HG03060 (cell line): ENCODE results near the gene CDK17.
"Not testable (repeated sequence)": the region's sequence is repeated elsewhere in the genome, so short reads cannot be mapped to it uniquely, and the experiment has no call there.

ENCODE experiments used
- ATAC-seq: cut with Tn5 transposase; IDR thresholded peaks from one replicate; pipeline ENCODE4 v1.9.1; 2021; ENCODE audit warnings: low read depth, moderate number of reproducible peaks; ENCODE audit not compliant: unreplicated experiment

The CDK17 gene

DNA sequence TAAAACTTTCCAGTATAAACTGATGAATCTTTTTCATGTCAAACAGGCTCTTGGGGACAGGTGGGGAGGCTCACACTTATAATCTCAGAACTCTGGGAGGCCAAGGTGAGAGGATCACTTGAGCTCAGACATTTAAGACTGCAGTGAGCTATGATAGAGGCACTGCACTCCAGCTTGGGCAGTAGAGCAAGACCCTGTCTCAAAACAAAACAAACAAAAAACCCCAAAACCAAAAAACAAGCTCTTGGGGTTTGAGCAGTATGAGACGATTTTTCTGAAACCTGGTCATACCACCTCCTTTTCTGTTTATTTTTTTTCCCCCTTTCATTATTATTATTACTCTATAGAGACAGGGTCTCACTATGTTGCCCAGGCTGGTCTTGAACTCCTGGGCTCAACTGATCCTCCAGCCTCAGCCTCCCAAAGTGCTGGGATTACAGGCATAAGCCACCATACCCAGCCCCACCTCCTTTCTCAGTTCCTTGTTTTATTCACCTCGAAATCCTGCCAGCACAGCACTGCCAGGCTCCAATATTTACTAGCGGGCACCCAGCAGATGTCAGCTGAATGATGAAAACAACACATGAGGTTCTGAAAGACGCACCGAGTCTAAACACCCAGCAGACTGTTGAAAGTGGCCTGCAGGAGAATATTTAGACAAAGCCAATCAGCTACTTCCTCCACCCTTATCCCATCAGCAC lies 19.5 kb upstream of the CDK17 start:
- peak; percentile 38 for ATAC-seq

DNA sequence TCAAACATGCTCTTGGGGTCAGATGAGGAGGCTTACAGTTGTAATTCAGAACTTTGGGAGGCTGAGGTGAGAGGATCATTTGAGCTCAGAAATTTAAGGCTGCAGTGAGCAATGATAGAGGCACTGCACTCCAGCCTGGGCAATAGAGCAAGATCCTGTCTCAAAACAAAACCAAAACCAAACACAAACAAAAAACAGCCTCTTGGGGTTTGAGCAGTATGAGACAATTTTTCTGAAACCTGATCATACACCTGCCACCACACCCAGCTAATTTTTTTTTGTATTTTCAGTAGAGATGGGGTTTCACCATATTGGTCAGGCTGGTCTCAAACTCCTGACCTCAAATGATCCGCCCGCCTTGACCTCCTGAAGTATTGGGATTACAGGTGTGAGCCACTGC lies 17.4 kb upstream of the CDK17 start:
- not testable (repeated sequence) for ATAC-seq

DNA sequence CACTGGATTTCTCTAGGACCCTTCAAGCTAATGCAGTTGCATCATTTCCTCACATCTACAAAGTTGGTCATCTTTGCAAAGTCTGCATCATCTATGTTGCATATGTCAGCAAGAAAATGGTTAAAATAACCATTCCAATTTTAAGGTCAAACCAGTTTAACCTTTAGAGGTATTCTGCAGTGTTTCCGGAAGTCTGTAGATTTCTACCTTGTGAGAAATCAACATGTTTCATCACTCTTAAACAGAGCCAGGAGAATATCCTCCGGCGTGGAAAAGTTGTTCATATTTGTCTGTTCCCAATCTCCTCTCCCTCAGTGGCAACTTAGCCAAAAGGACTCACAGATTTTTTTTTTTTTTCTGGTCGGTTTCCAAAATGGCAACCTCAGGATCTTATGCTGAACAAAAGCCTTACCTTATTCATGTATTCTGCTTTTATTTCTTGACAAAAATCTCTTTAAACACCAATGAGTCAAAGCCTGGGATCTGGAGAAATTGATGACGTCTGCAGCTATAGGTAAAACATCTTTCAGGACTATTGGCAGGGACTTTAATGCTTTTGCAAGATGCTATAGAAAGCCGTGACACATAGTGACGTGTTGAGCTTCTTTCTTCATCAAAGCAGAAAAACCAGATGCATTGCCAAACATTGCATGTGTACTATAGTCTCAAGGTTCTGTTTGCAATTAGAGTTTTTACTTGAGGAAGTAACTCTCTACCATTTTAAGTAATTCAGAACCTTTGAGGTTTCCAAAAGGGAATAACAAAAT lies 16.0 kb upstream of the CDK17 start:
- no peak for ATAC-seq

DNA sequence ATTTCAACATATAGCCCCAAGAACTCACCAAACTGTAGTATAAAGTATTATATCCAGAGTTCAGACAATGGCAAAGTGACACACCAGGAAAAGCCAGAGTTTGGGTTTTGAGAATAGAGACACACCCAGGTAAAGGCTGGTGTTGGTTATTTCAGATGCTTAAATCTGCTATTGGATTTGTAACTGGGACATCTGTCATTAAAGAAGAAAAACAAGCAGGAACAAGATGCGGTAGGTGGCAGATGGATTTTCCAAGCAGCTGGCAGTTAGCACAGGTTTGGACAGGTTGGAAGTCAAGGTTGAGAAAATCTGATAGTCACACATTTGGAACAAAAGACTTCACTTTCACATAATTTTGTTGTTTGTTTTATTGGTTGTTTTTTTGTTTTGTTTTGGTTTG lies 14.4 kb upstream of the CDK17 start:
- no peak for ATAC-seq

DNA sequence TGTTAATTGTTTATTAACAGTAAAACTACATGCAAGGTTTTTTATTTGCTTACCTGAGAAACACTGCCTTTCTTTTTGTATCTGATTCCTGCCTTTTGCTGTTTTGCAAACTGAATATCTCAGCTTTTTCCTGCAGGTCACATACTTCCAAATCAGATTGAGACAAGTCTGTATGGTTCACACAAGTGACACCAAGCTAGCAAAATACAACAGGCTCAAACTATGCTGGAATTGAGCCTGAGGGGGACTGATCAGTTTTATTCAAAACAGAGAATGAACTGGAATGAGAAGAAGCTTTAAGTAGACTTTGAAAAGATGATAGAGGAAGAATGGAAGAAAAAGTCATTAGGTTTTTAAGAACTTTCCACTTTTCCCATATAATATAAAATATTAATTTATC lies 12.2 kb upstream of the CDK17 start:
- ATAC-seq, result no peak

DNA sequence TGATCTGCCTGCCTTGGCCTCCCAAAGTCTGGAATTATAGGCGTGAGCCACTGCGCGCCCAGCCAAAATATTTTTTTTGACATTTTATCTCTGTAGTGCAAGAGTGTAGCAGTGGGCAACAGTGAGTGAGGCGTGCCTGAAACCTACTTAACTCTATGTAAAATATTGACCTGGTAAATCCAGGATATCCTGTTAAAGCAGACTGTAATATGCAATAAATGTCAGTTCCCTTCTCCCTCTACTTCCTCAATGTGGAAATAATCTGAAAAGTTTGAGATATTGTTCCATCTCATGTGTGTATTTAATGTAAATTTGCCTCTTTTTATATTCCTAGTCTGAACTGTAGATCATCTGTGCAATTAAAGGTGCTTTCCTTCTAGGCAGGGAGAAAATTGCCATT lies 9.5 kb upstream of the CDK17 start:
- ATAC-seq, result no peak

DNA sequence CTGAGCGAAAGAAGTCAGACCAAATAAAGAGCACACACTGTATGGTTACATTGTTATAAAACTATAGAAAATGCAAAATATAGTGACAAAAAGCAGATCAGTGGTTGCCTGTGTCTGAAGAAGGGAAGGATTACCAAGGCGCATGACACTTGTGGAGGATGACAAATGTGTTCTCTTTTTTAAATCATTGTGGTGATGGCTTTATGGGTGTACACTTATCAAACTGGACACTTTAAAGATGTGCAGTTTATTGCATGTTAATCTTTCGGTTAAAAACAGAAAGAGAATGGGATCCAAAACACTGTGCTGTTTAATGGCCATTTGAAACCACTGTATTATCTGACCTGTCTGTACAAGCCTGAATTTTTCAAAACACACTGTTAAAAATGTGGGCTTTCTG lies 8.8 kb upstream of the CDK17 start:
- no peak for ATAC-seq

DNA sequence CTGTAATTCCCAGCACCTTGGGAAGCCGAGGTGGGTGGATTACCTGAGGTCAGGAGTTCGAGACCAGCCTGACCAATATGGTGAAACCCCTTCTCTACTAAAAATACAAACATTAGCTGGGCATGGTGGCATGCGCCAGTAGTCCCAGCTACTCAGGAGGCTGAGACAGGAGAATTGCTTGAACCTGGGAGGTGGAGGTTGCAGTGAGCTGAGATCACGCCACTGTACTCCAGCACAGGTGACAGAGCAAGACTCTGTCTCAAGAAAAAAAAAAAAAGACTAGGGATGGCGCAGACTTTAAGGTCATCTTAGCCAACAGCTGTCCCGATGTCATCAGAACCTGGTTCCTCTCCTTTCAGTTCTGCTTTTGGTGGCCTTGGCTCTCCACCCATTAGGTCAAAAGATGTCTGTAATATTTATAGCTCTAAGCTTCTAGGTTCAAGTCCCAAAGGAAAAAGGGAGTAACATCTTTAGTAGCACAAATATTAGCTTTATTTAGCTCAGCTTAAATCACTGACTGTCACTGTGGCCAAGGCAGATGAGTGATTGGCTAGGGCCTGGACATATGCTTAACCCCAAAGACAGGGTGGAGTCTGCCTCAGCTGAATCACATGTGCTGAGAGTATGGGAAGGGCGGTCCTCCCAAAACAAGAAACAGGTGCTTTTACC lies 7.3 kb upstream of the CDK17 start:
- peak; percentile 93 for ATAC-seq

DNA sequence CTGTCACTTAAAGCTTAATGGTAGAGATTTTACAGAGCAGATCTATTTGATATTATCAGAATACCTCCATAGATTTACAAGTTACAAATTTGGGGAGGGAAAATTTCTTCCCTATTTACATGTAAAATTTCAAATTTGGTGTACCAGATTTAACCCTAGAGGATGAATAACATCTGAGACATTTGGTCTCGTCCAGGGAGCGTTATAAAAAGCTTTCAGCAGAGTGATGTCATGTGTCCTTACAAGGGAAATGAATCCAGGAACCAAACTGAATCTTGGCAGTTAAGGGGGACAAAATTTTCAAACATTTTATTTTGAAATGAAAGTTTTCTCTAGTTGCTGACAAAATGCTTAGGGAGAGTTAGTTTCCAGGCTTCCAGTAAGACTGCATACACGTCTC lies 4.5 kb upstream of the CDK17 start:
- ATAC-seq, result no peak

DNA sequence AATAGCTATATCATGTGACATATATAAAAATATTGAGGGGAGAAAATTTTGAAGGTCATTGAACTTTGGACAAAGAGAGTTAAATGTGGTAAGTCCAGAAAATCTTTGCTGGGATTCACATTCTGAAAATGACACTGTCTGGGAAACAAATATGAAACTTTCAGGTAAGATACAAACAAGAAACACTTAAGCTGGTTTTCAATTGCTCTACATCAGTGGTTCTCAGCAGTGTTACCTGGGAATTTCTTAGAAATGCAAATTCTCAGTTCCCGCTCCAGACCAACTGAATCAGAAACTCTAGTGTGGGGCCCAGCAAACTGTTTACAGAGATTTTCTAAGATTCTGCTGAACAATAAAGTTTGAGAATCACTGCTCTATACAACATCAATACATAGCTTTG lies 3.6 kb upstream of the CDK17 start:
- ATAC-seq, result no peak

DNA sequence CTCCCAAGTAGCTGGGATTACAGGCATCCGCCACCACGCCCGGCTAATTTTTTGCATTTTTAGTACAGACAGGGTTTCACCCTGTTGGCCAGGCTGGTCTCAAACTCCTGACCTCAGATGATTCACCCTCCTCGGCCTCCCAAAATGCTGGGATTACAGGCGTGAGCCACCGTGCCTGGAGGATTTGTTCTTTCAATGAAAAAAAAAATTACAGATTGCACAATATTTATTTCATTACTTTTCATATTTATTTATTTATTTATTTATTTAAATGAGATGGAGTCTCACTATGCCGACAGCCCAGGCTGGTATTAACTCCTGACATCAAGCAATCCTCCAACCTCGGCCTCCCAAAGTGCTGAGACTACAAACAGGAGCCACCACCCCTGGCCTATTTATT lies 2.3 kb upstream of the CDK17 start:
- not testable (repeated sequence) for ATAC-seq

DNA sequence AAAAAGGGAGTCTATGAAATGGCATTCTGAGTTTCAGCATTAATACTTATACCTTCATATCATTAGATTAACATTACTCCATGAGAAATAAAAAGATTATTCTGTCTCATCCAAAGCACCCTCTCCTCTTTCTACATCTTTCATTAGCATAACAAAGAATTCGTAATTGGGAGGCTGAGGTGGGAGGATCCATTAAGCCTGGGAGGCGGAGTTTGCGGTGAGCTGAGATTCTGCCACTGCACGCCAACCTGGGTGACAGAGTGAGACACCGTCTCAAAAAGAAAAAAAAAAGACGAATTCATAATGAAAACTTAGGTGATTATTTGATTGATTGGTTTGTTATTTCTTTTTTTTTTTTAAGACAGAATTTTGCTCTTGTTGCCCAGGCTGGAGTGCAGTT lies 1.8 kb upstream of the CDK17 start:
- no peak for ATAC-seq

DNA sequence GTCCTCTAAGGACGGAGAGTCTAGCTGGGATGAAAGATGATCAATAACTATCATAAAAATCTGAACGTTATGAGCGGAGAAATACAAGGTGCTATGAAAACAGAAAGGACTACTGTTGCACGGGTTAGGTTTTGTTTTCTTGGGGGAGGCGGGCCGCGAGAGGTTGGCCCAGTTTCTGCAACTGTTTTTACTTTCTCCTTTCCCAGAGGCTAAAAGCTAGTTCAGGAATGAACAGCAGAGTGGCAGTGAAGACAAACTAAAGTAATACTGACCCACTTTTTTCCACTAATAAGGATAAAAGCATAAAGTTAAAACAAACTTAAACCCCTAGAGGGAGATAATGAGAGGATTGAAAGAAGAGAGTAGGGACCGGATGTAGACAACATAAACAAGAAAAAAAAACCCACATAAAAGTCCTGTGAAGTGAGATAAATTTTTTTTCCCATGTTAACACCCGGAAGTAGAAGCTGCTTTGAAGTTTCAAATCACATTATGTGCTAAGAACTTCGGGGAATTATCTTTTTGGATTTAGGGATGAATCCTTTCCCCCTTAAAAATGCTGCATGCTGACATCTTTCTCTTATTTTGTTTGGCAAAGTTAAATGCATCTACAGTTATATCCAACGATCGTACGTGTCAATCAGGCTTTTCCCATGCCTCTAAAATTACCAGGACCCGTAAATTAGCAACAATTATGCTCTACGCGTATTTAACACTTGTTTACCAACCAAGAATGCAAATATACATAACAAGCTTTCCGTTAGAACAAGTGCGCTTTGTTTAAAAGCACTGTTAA lies 1.0 kb upstream of the CDK17 start:
- ATAC-seq, result peak; percentile 33

DNA sequence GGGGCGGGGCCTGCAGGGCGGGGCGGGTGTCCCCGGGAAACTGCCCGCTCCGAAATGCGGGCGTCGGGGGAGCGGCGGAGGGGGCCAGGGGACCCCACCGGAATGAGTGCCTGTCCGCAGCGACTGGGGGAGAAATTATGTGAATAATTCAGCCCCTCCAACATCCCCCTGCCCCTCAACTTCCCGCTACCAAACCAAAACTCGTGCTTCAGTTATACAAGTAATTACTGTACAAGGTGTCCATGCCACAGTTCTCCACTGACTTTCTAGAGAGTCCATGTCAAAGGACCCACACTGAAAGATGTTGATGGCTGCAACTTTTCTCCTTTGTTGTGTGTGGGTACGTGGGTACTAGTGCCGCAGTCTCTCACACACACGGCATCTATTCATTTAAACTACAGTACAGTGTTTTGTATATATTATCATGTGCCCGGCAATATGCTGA lies 414 bp upstream of the CDK17 start:
- ATAC-seq, result no peak

DNA sequence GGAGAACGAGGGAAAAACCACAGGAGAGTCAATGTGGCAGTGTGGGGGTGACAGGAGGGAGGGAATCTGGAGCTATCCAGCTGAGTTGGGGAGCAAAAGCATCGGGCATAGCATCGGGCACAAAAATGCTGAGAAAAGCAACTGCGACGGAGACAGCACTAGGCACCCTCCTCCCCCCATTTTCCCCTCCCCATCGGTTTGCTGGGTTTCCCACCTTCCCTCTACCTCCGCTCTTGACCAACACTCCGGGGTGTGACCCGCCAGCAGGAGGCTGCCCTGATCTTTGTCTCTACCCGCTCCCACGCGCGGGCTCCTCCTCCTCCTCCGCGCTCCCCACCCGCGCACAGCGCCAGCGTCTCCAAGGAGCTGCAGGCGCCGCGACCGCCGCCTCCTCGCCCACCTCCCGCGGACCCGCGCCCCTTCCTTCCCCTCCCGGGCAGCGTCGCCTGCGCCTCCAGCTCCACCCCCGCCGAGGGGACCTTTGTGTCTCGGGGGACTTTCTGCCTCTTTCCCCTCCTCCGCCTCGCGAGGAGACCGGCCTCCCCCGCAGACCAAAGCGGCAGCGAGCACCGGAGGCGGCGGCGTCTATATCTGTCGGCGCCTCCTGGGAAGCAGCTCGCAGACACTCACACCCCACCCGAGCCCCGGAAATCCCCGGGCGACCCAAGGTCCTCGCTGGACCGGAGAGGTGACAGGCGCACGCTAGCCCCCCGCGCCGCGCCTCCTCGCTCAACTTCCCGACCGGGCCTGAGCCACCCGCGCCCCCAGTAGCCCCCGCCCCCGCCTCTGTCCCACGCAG lies 920 bp downstream of the CDK17 start:
- no peak for ATAC-seq

DNA sequence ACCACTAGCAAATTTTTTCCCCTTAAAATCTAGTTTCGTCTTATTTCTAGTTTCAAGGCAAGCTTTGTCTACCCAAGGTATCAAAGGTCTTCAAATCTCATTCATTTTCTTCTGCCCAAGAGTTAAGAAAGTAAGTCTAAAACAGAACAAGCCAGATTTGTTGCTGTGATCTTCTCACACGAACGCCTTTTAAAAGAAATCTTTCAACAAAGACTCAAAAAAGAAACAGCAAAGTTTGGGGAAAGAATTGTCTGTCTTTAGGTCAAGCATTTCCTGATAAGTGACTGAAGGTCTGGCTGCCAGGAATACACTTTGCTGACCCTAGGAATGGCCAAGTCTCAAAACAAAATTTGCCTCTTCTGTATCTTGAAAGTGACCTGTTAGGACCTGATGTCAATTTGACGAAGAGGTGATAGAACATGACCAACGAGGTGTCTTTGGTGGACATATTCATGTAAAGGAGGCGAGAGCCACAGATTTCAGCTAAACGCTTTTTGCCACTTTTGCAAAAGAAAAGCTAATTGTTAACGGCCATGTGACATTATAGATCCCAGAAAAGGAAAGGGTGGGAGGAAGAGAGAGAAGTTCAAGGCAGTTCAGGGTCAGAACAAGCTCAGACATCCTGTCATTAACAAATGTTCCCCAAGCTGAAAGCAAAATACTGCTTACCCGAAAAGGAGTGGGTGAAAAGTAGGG lies 1.7 kb downstream of the CDK17 start:
- ATAC-seq, result no peak

DNA sequence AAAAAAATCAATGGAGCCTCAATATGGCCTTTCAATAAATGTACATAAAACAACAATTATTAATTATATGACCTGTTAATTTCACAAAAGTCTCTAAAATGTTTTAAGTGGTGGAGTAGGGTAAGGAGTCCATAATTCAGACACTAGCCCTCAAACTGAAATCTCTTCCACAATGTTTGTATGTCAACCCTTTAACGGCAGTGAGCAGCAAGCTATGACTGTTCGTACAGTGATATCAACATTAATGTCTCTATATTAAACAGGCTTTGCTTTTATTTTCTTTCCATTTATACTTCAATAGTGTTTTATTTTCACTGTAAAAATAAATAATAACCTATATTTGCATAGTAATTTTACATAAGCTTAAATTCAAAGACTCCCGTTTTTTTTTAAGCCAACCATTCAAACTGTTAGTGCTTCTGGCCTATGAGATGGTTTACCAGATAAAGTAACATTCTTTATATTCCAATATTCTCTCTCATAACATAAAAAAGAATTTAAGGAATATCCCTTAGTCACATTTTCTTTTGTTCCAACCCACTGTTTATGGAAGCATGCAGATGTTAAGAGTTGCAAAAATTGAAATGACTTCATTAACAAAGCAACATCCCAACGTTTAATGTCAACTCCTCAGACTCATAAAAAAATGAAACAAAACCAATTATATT lies 2.3 kb downstream of the CDK17 start:
- no peak for ATAC-seq

DNA sequence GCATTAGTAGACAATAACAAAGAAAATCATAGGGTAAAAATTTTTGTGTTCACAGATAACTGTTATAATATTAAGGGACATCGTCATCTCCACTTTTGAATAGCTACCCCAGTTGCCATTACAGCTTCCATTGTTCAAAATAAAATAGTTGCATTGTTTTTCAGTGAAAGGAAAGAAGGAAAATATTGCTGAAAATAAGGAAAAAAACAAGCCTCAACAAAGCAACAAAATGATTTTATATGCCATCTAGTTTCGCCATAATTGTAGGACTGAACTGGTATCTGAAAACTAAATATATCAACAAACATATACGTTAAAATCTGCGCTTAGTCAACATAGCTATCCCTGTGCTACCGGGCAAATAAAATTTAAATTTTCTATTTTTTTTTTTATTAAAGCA lies 3.3 kb downstream of the CDK17 start:
- no peak for ATAC-seq

DNA sequence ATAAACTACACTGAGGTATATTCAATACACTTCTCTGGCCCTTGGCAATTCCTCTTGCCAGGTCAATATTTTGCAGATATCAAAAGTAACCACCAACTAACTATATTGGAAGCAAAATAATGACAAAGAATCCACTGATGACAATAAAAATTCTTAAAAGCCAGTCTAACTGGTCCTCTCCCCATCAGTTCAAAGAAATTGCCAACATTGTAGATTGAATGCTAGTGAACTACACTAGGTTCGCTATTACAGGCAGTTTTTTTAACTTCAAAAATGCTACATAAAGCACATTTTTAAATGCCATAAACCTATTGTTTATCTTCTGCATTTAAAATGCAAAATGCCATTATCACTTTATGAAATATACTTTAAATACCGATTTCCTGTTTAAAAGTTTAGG lies 4.0 kb downstream of the CDK17 start:
- no peak for ATAC-seq
